Measurements from ENCODE around the gene CAP2.

- TF ChIP-seq CTCF (IDR thresholded peaks at IDR 0.05) (no peak), EP300 (IDR thresholded peaks at IDR 0.05) (no peak), POLR2A (IDR thresholded peaks at IDR 0.05) (no peak)
Observed at GRCh38 chr6:17458966-17459365, 65.6 kb downstream of the CAP2 start.
